HEK293 (cell line): ENCODE data around the gene AQP12A.

ENCODE experiments used
- CTCF ChIA-PET: fragments of 350-600 bp; formaldehyde crosslinking; extraction: SDS; loops from one replicate; lab custom pipeline; 2021; ENCODE audit warnings: antibody characterized with exemption; lab: Yijun Ruan, JAX
- POLR2A ChIA-PET: fragments of 300-600 bp; formaldehyde crosslinking; extraction: SDS; loops from one replicate; lab custom pipeline; 2020; ENCODE audit warnings: antibody characterized with exemption, inconsistent platforms; lab: Yijun Ruan, JAX
- H3K27ac ChIP-seq: fragments of 200-500 bp; sonication (Bioruptor generic); 2 replicates; pipeline ENCODE4 v1.5.1; 2014; ENCODE audit warnings: low read depth, low read length, control low read depth, inconsistent platforms; ENCODE audit errors: extremely low read depth
- H3K36me3 ChIP-seq, 2 experiments: fragments of 200-500 bp in 1 of 2; sonication (Bioruptor generic) in 1 of 2; 1 replicate in 1 of 2; 2 replicates in 1 of 2; pipeline ENCODE4 v1.5.1; 2014 to 2017; ENCODE audit warnings: inconsistent platforms in 2 of 2, low read length in 2 of 2; ENCODE audit not compliant: control insufficient read depth in 2 of 2, insufficient read depth in 1 of 2
- H3K4me1 ChIP-seq: fragments of 200-500 bp; sonication (Bioruptor generic); 2 replicates; pipeline ENCODE4 v1.5.1; 2014; ENCODE audit warnings: mild to moderate bottlenecking, low read length, inconsistent platforms; ENCODE audit not compliant: control insufficient read depth, insufficient read depth
- H3K4me3 ChIP-seq: 2 replicates; pipeline ENCODE4 v1.5.1; 2011; ENCODE audit warnings: low read depth, mild to moderate bottlenecking, control low read depth, low read length, moderate library complexity
- H3K9me3 ChIP-seq: fragments of 200-500 bp; sonication (Bioruptor generic); 2 replicates; pipeline ENCODE4 v1.5.1; 2014; ENCODE audit warnings: low read depth, low read length, inconsistent platforms; ENCODE audit not compliant: control insufficient read depth, insufficient read depth
- FEZF1 ChIP-seq: fragments of 450-650 bp; formaldehyde crosslinking; IDR thresholded peaks from 2 replicates; pipeline ENCODE4 v1.5.1; 2016; ENCODE audit warnings: missing biosample characterization, missing genetic modification characterization
- GLI4 ChIP-seq: fragments of 450-650 bp; formaldehyde crosslinking; IDR thresholded peaks from 2 replicates; pipeline ENCODE4 v1.5.1; 2016; ENCODE audit warnings: missing biosample characterization, missing genetic modification characterization
- ZFP41 ChIP-seq: fragments of 450-650 bp; formaldehyde crosslinking; IDR thresholded peaks from 2 replicates; pipeline ENCODE4 v1.5.1; 2016; ENCODE audit warnings: missing biosample characterization, missing genetic modification characterization, borderline replicate concordance
- ZFP69B ChIP-seq: fragments of 450-650 bp; formaldehyde crosslinking; IDR thresholded peaks from 2 replicates; pipeline ENCODE4 v1.5.1; 2016; ENCODE audit warnings: missing biosample characterization, missing genetic modification characterization
- ZNF175 ChIP-seq: fragments of 450-650 bp; formaldehyde crosslinking; IDR thresholded peaks from 2 replicates; pipeline ENCODE4 v1.5.1; 2016; ENCODE audit warnings: missing biosample characterization, missing genetic modification characterization
- ZNF335 ChIP-seq: fragments of 450-650 bp; formaldehyde crosslinking; conservative IDR thresholded peaks from 2 replicates; pipeline ENCODE4 v1.5.1; 2016; ENCODE audit warnings: missing biosample characterization, missing genetic modification characterization
- ZNF354C ChIP-seq: fragments of 450-650 bp; formaldehyde crosslinking; IDR thresholded peaks from 2 replicates; pipeline ENCODE4 v1.5.1; 2016; ENCODE audit warnings: missing biosample characterization, missing genetic modification characterization, low read depth, borderline replicate concordance
- ZNF37A ChIP-seq: fragments of 450-650 bp; IDR thresholded peaks from 2 replicates; pipeline ENCODE4 v1.5.1; 2018; ENCODE audit warnings: missing biosample characterization, missing genetic modification characterization
- ZNF426 ChIP-seq: fragments of 450-650 bp; formaldehyde crosslinking; IDR thresholded peaks from 2 replicates; pipeline ENCODE4 v1.5.1; 2017; ENCODE audit warnings: missing biosample characterization, missing genetic modification characterization, mild to moderate bottlenecking, inconsistent platforms, moderate library complexity
- ZNF501 ChIP-seq: fragments of 450-650 bp; formaldehyde crosslinking; IDR thresholded peaks from 2 replicates; pipeline ENCODE4 v1.5.1; 2016; ENCODE audit warnings: missing biosample characterization, missing genetic modification characterization
- ZNF670 ChIP-seq: fragments of 450-650 bp; formaldehyde crosslinking; IDR thresholded peaks from 2 replicates; pipeline ENCODE4 v1.5.1; 2016; ENCODE audit warnings: missing biosample characterization, missing genetic modification characterization, low read depth
- ZNF776 ChIP-seq: fragments of 450-650 bp; formaldehyde crosslinking; IDR thresholded peaks from 2 replicates; pipeline ENCODE4 v1.5.0; 2017; ENCODE audit warnings: missing biosample characterization, missing genetic modification characterization, borderline replicate concordance
- TF ChIP-seq, protein P1 (sequence below): fragments of 450-650 bp; formaldehyde crosslinking; IDR thresholded peaks from 2 replicates; pipeline ENCODE4 v1.5.1; 2016; ENCODE audit warnings: missing biosample characterization, missing genetic modification characterization, borderline replicate concordance
- TF ChIP-seq, protein P2 (sequence below): fragments of 450-650 bp; formaldehyde crosslinking; IDR thresholded peaks from 2 replicates; pipeline ENCODE4 v1.5.1; 2016; ENCODE audit warnings: missing biosample characterization, missing genetic modification characterization
- TF ChIP-seq, protein P3 (sequence below): fragments of 450-650 bp; formaldehyde crosslinking; IDR thresholded peaks from 2 replicates; pipeline ENCODE4 v1.5.1; 2016; ENCODE audit warnings: missing biosample characterization, missing genetic modification characterization
- TF ChIP-seq, protein P4 (sequence below): fragments of 450-650 bp; formaldehyde crosslinking; IDR thresholded peaks from 2 replicates; pipeline ENCODE4 v1.5.1; 2016; ENCODE audit warnings: missing biosample characterization, missing genetic modification characterization
- TF ChIP-seq, protein P5 (sequence below): fragments of 450-650 bp; formaldehyde crosslinking; IDR thresholded peaks from 2 replicates; pipeline ENCODE4 v1.5.1; 2016; ENCODE audit warnings: missing biosample characterization, missing genetic modification characterization

The AQP12A gene

DNA sequence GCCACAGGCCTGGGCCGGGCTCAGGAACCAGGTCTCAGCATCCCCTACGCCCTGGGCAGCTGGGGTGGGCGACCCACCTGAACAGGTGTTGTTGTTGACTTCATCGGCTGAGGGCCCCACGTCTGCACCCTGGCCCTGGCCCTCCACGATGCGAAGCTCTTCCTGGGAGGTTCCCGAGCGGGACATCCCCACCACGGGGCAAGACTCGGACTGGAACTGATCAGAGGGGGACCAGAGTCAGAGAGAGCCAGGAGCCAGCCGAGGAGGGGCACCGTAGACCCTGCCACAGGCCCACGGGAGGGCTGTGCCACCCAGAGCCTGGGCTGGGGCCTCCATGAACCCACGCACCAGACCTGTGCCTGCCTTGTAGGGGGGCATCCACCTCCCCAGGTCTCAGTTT lies 54.3 kb downstream of the AQP12A start (continued):
- TF ChIP-seq, protein P1, sequence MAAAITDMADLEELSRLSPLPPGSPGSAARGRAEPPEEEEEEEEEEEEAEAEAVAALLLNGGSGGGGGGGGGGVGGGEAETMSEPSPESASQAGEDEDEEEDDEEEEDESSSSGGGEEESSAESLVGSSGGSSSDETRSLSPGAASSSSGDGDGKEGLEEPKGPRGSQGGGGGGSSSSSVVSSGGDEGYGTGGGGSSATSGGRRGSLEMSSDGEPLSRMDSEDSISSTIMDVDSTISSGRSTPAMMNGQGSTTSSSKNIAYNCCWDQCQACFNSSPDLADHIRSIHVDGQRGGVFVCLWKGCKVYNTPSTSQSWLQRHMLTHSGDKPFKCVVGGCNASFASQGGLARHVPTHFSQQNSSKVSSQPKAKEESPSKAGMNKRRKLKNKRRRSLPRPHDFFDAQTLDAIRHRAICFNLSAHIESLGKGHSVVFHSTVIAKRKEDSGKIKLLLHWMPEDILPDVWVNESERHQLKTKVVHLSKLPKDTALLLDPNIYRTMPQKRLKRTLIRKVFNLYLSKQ (tag by site-specific recombination): no peak
- TF ChIP-seq ZNF175 (no peak), GLI4 (tag by site-specific recombination) (no peak), ZFP41 (tag by site-specific recombination) (no peak), ZNF670 (tag by site-specific recombination) (no peak), ZNF426 (no peak)

DNA sequence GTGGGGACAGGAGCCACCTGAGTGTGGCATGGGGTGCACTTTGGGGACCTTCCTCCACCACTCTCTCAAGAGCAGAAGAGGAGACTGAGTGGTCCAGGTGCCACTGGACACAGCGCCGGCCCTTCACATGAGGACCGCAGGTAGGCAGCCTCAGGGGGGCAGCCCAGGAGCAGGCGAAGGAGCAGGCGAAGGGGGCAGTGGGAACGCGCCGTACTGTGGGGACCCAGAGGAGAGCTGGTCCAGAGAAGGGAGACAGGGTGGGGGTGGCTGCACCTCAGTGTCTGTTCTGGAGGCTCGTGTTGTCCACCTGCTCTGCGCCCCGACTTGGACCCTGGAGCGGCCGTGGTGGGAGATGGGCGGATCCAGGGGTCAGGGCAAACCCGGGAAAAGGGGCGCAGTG lies 55.0 kb downstream of the AQP12A start:
- POLR2A ChIA-PET: no interaction called here
- no peak overlapping the region for H3K27ac ChIP-seq
- CTCF ChIA-PET: no interaction called here
- peaks cover 0 to 58% of the 10 kb centered on the region in 2 experiments; a peak in 2 of 3 replicates for H3K36me3 ChIP-seq
- TF ChIP-seq ZNF501 (tag by site-specific recombination): no peak
- TF ChIP-seq ZNF37A (tag by site-specific recombination): no peak
- TF ChIP-seq ZFP69B (tag by site-specific recombination): no peak
- no peak for TF ChIP-seq ZNF776 (tag by site-specific recombination)
- TF ChIP-seq, protein P2, sequence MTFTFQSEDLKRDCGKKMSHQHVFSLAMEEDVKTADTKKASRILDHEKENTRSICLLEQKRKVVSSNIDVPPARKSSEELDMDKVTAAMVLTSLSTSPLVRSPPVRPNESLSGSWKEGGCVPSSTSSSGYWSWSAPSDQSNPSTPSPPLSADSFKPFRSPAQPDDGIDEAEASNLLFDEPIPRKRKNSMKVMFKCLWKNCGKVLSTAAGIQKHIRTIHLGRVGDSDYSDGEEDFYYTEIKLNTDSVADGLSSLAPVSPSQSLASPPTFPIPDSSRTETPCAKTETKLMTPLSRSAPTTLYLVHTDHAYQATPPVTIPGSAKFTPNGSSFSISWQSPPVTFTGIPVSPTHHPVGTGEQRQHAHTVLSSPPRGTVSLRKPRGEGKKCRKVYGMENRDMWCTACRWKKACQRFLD (tag by site-specific recombination): no peak
- TF ChIP-seq, protein P3, sequence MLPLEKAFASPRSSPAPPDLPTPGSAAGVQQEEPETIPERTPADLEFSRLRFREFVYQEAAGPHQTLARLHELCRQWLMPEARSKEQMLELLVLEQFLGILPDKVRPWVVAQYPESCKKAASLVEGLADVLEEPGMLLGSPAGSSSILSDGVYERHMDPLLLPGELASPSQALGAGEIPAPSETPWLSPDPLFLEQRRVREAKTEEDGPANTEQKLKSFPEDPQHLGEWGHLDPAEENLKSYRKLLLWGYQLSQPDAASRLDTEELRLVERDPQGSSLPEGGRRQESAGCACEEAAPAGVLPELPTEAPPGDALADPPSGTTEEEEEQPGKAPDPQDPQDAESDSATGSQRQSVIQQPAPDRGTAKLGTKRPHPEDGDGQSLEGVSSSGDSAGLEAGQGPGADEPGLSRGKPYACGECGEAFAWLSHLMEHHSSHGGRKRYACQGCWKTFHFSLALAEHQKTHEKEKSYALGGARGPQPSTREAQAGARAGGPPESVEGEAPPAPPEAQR (tag by site-specific recombination): no peak
- no peak for TF ChIP-seq ZNF335
- TF ChIP-seq ZNF354C (tag by site-specific recombination): no peak
- TF ChIP-seq, protein P4, sequence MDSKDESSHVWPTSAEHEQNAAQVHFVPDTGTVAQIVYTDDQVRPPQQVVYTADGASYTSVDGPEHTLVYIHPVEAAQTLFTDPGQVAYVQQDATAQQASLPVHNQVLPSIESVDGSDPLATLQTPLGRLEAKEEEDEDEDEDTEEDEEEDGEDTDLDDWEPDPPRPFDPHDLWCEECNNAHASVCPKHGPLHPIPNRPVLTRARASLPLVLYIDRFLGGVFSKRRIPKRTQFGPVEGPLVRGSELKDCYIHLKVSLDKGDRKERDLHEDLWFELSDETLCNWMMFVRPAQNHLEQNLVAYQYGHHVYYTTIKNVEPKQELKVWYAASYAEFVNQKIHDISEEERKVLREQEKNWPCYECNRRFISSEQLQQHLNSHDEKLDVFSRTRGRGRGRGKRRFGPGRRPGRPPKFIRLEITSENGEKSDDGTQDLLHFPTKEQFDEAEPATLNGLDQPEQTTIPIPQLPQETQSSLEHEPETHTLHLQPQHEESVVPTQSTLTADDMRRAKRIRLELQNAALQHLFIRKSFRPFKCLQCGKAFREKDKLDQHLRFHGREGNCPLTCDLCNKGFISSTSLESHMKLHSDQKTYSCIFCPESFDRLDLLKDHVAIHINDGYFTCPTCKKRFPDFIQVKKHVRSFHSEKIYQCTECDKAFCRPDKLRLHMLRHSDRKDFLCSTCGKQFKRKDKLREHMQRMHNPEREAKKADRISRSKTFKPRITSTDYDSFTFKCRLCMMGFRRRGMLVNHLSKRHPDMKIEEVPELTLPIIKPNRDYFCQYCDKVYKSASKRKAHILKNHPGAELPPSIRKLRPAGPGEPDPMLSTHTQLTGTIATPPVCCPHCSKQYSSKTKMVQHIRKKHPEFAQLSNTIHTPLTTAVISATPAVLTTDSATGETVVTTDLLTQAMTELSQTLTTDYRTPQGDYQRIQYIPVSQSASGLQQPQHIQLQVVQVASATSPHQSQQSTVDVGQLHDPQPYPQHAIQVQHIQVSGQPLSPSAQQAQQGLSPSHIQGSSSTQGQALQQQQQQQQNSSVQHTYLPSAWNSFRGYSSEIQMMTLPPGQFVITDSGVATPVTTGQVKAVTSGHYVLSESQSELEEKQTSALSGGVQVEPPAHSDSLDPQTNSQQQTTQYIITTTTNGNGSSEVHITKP (tag by site-specific recombination): no peak
- TF ChIP-seq FEZF1 (tag by site-specific recombination): no peak
- TF ChIP-seq, protein P5, sequence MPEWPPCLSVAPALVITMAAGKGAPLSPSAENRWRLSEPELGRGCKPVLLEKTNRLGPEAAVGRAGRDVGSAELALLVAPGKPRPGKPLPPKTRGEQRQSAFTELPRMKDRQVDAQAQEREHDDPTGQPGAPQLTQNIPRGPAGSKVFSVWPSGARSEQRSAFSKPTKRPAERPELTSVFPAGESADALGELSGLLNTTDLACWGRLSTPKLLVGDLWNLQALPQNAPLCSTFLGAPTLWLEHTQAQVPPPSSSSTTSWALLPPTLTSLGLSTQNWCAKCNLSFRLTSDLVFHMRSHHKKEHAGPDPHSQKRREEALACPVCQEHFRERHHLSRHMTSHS (tag by site-specific recombination): no peak
- H3K9me3 ChIP-seq: no peaks in the 10 kb centered on the region
- H3K4me1 ChIP-seq: no peaks in the 10 kb centered on the region
- no peak overlapping the region for H3K4me3 ChIP-seq
